K562 (cell line): ENCODE measurements around the gene F2. TPM values are rescaled to one million over a fixed set of nuclear protein-coding genes. Genes with fewer than 3 reads are reported as not detected.

Experiments used
- ATAC-seq: fragments of 200-7000 bp; cut with Tn5 transposase; 3 replicates; pipeline ENCODE4 v1.9.1; 2020; ENCODE audit warnings: moderate library complexity
- BruUV-seq: library from RNA; stranded (reverse); fragments of 400-500 nt; replicated peaks from 2 replicates; lab custom pipeline; 2021; lab: Mats Ljungman, UMichigan
- CTCF ChIA-PET: fragments of 300-600 bp; formaldehyde crosslinking; extraction: SDS; loops from one replicate; lab custom pipeline; 2021; ENCODE audit warnings: low intra/inter-chr PET ratio; lab: Yijun Ruan, JAX
- POLR2A ChIA-PET: fragments of 300-600, 350-650 bp; sonication (Branson Sonifier 250); formaldehyde crosslinking; extraction: SDS; loops from one replicate; lab custom pipeline; 2021; ENCODE audit warnings: antibody characterized with exemption, inconsistent platforms; lab: Yijun Ruan, JAX
- DNase-seq, 4 experiments: peaks; one replicate each; pipeline versions ENCODE4 v3.0.0 to v3.0.0-alpha.2; 2011 to 2018; ENCODE audit warnings: low spot score in 3 of 4, mixed read lengths in 3 of 4; ENCODE audit errors: extremely low read depth in 1 of 4
- FAIRE-seq: peaks from 2 replicates; lab custom pipeline; 2011; peaks lifted over from hg19 to GRCh38; lab: Jason Lieb, UNC
- H2AFZ ChIP-seq: 2 replicates; pipeline ENCODE4 v1.6.0; 2011; ENCODE audit warnings: low read depth, low read length, control low read depth, inconsistent platforms
- H3K27ac ChIP-seq: fragments of 200-600 bp; 3 replicates; pipeline ENCODE4 v1.8.0; 2011; ENCODE audit warnings: low read depth, mild to moderate bottlenecking, control low read depth, inconsistent platforms, low read length, moderate library complexity, mixed read lengths; ENCODE audit errors: extremely low read depth
- H3K27me3 ChIP-seq, 2 experiments: fragments of 300-600 bp in 1 of 2; 2 replicates in 1 of 2; 3 replicates in 1 of 2; pipeline versions ENCODE4 v1.6.0 to v1.8.0; 2011; ENCODE audit warnings: inconsistent platforms in 2 of 2, low read length in 2 of 2, mild to moderate bottlenecking in 1 of 2, mixed read lengths in 1 of 2, moderate library complexity in 1 of 2; ENCODE audit not compliant: control insufficient read depth in 2 of 2, insufficient read depth in 2 of 2
- H3K36me3 ChIP-seq: fragments of 300-600 bp; 3 replicates; pipeline ENCODE4 v1.8.0; 2011; ENCODE audit warnings: mild to moderate bottlenecking, low read length, inconsistent platforms; ENCODE audit not compliant: control insufficient read depth, insufficient read depth
- H3K4me1 ChIP-seq, 2 experiments: fragments of 200-600 bp in 1 of 2; replicated peaks in 1 of 2; 2 replicates in 1 of 2; 3 replicates in 1 of 2; pipeline versions ENCODE4 v1.5.1 to v1.8.0; 2011; ENCODE audit warnings: inconsistent platforms in 2 of 2, low read length in 2 of 2, mild to moderate bottlenecking in 1 of 2, mixed read lengths in 1 of 2, moderate library complexity in 1 of 2; ENCODE audit not compliant: control insufficient read depth in 2 of 2, insufficient read depth in 2 of 2
- H3K4me2 ChIP-seq: 2 replicates; pipeline ENCODE4 v1.6.1; 2011; ENCODE audit warnings: low read length, control low read depth, inconsistent platforms, mixed read lengths; ENCODE audit not compliant: insufficient read depth
- H3K4me3 ChIP-seq: fragments of 200-600 bp; sonication (generic), shearing (Covaris generic); 2 replicates; pipeline ENCODE4 v1.5.1; 2016; ENCODE audit warnings: control low read depth, inconsistent platforms
- H3K79me2 ChIP-seq: fragments of 200-600 bp; 3 replicates; pipeline ENCODE4 v1.8.0; 2011; ENCODE audit warnings: low read length, inconsistent platforms; ENCODE audit not compliant: control insufficient read depth, insufficient read depth
- H3K9ac ChIP-seq, 2 experiments: 2 replicates each; pipeline versions ENCODE4 v1.6.0 to v1.6.1; 2011; ENCODE audit warnings: low read depth in 2 of 2, low read length in 2 of 2, control low read depth in 1 of 2, inconsistent platforms in 1 of 2, mild to moderate bottlenecking in 1 of 2, mixed read lengths in 1 of 2; ENCODE audit not compliant: insufficient read depth in 1 of 2
- H3K9me1 ChIP-seq: one replicate; pipeline ENCODE4 v1.6.0; 2011; ENCODE audit warnings: inconsistent platforms, mild to moderate bottlenecking, low read length, moderate library complexity; ENCODE audit not compliant: control insufficient read depth, insufficient read depth
- H3K9me3 ChIP-seq: replicated peaks from 2 replicates; pipeline ENCODE4 v1.5.1; 2011; ENCODE audit warnings: low read depth, low read length, inconsistent platforms; ENCODE audit not compliant: control insufficient read depth, insufficient read depth
- H4K20me1 ChIP-seq: replicated peaks from 2 replicates; pipeline ENCODE4 v1.6.1; 2011; ENCODE audit warnings: low read length, inconsistent platforms, mixed read lengths; ENCODE audit not compliant: control insufficient read depth, insufficient read depth
- RAD51 ChIP-seq: fragments of 450-650 bp; IDR thresholded peaks from 2 replicates; pipeline ENCODE4 v1.7.1; 2016; ENCODE audit warnings: low read depth, mild to moderate bottlenecking, borderline replicate concordance
- TFE3 ChIP-seq: fragments of 450-650 bp; formaldehyde crosslinking; IDR thresholded peaks from 2 replicates; pipeline ENCODE4 v1.4.0; 2020; ENCODE audit warnings: mild to moderate bottlenecking, mixed read lengths
- ZC3H4 ChIP-seq: sonication (generic); formaldehyde crosslinking; IDR thresholded peaks from 2 replicates; pipeline ENCODE4 v1.9.0; 2021; ENCODE audit warnings: missing genetic modification reagents, borderline replicate concordance
- ZNF121 ChIP-seq: sonication (generic); formaldehyde crosslinking; conservative IDR thresholded peaks from 2 replicates; pipeline ENCODE4 v1.8.0; 2022; ENCODE audit warnings: missing genetic modification reagents
- WGBS: fragments of 100-300 bp; shearing (Covaris generic); methylation state at CpG from one replicate; pipeline ENCODE4 v1.1.6; 2016; ENCODE audit warnings: low coverage, mixed read lengths; ENCODE audit not compliant: insufficient coverage; ENCODE audit errors: missing lambda C conversion rate; 5-methylcytosine and 5-hydroxymethylcytosine counted together
- in situ Hi-C: fragments of 300-500 bp; cut with MboI; formaldehyde crosslinking; loops from 4 replicates; pipeline ENCODE4 v1.15.0; 2018; ENCODE audit warnings: inconsistent platforms, mixed read lengths
- intact Hi-C: fragments of 100-400 bp; cut with micrococcal nuclease; formaldehyde crosslinking; loops from 2 replicates; pipeline ENCODE4 v1.14.2; 2022
- polyA plus RNA-seq, 8 experiments: library from polyadenylated mRNA; depleted of rRNA in 4 of 8; stranded (reverse) in 5 of 8; unstranded in 3 of 8; fragments of >200 nt; fragmentation: Nextera tagmentation in 2 of 8; fragmentation: Illumina TruSeq in 1 of 8; extraction: Ambion mirVana in 2 of 8; extraction: Trizol in 1 of 8; gene quantifications; 2 replicates each; pipeline versions ENCODE4 v1.2.1 to v1.2.3, GENCODE V29; 2011 to 2014; ENCODE audit warnings: inconsistent platforms in 1 of 8, missing spikeins in 1 of 8
- total RNA-seq, 7 experiments: library from RNA; depleted of rRNA in 6 of 7; stranded (reverse); fragments of >200 nt in 6 of 7; fragmentation: Illumina TruSeq in 2 of 7; extraction: Trizol in 2 of 7; gene quantifications; 2 replicates each; pipeline versions ENCODE4 v1.2.1 to v1.2.3, GENCODE V29; 2011 to 2021; ENCODE audit warnings: low replicate concordance in 1 of 7

The F2 gene
- total and polyA plus RNA-seq, 9 of the 15 experiments (the other 6 are each of a cell fraction or from before 2014, with no cell fraction given): 0.16 TPM; not detected in 8

GRCh38 chr11:46684367-46684766 is 34.6 kb upstream of the F2 start:
- no peak overlapping the region for H3K4me3 ChIP-seq
- no peak overlapping the region for H2AFZ ChIP-seq
- CTCF ChIA-PET: no interaction called here
- no peak overlapping the region for H3K9ac ChIP-seq
- FAIRE-seq (no peak), DNase-seq (no peak), ATAC-seq (no peak)
- no peaks in the 10 kb centered on the region for H3K79me2 ChIP-seq
- no peaks in the 10 kb centered on the region for H3K27me3 ChIP-seq
- WGBS: 78% methylated on average over 3 of the region's 3 CpGs
- POLR2A ChIA-PET: interaction anchor here (1.1 kb wide), 1 partner anchor 10 kb away, joined by 5 read pairs; no protein-coding TSS in a partner anchor
- no peak overlapping the region for H3K27ac ChIP-seq
- no peak overlapping the region for H3K4me2 ChIP-seq
- H3K9me3 ChIP-seq: no peaks in the 10 kb centered on the region
- H3K4me1 ChIP-seq: no peaks in the 10 kb centered on the region; a peak in 1 of 5 replicates
- peaks cover 47% of the 10 kb centered on the region; the same call in 2 of the 3 replicates for H3K36me3 ChIP-seq
- intact Hi-C loops: no loop called here
- peak; percentile 15; the same call in 1 of the 2 replicates for TF ChIP-seq RAD51
- no peak for TF ChIP-seq ZNF121 (CRISPR knock-in tag)
- TF ChIP-seq ZC3H4 (CRISPR knock-in tag): no peak
- TF ChIP-seq TFE3 (CRISPR knock-in tag): peak; percentile 38
- TF ChIP-seq, all 486 proteins: peak for 2
- no peaks in the 10 kb centered on the region for H4K20me1 ChIP-seq
- in situ Hi-C loops: no loop called here
- H3K9me1 ChIP-seq: no peaks in the 10 kb centered on the region
- BruUV-seq: no TSS peak
